NT2/D1 (cell line): ENCODE measurements around the gene TNFRSF13B.

Experiments
- DNase-seq: peaks from one replicate; pipeline ENCODE4 v3.0.0-alpha.2; 2011; ENCODE audit warnings: low read depth, low spot score
- H3K27me3 ChIP-seq: 2 replicates; pipeline ENCODE4 v1.6.0; 2011; ENCODE audit warnings: mild to moderate bottlenecking; ENCODE audit not compliant: insufficient read length, insufficient read depth
- H3K36me3 ChIP-seq: 2 replicates; pipeline ENCODE4 v1.6.1; 2011; ENCODE audit warnings: mild to moderate bottlenecking, low read length, mixed read lengths; ENCODE audit not compliant: insufficient read depth, insufficient read length
- H3K4me1 ChIP-seq: 2 replicates; pipeline ENCODE4 v1.5.1; 2011; ENCODE audit not compliant: insufficient read depth, insufficient read length
- H3K4me3 ChIP-seq: 2 replicates; pipeline ENCODE4 v1.5.1; 2011; ENCODE audit warnings: low read depth; ENCODE audit not compliant: insufficient read length
- H3K9ac ChIP-seq: 2 replicates; pipeline ENCODE4 v1.6.0; 2011; ENCODE audit warnings: low read depth; ENCODE audit not compliant: insufficient read length
- H3K9me3 ChIP-seq: 2 replicates; pipeline ENCODE4 v1.5.1; 2011; ENCODE audit warnings: mild to moderate bottlenecking, low read length; ENCODE audit not compliant: insufficient read depth
- SUZ12 ChIP-seq: IDR thresholded peaks from 2 replicates; pipeline ENCODE4 v1.6.1; 2011; ENCODE audit not compliant: insufficient read length, insufficient read depth; ENCODE audit errors: extremely low read depth
- YY1 ChIP-seq: IDR thresholded peaks from 2 replicates; pipeline ENCODE4 v1.6.1; 2011; ENCODE audit not compliant: insufficient read length, insufficient read depth
- ZNF274 ChIP-seq: IDR thresholded peaks from 2 replicates; pipeline ENCODE4 v1.6.1; 2011; ENCODE audit warnings: mild to moderate bottlenecking, low read depth, low read length

Gene TNFRSF13B

DNA sequence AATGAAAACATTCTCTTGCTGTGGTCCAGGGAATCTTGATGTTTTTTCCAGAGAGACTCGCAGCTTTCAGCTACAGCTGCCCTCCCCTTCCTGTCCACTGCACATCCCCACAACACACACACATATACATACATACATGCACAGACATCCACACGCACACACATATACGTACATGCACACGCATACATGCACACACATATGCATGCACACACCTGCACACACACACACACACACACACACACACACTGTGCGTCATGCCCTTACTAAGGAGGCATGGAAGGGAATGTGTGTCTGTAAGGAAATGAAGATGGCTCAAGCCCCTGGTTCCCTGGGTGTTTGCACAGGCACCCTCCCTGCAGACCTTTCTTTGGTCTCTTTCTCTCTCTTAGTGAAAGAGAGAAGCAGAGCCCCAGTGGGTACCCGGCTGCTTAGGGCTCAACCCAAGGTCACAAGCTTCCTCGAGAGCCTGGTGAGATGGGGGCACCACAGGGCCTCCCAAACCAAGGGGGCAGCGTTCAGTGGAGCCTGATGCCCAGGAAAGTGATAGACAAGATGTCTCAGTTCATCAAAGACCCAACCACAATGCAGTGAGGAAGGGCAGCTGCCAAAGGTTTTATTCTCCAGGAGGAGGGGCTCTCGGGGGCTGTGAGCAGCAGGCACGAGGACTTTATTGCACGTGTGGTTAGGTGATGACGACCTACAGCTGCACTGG is 33.3 kb downstream of the TNFRSF13B start:
- H3K36me3 ChIP-seq = no peaks in the 10 kb centered on the region

DNA sequence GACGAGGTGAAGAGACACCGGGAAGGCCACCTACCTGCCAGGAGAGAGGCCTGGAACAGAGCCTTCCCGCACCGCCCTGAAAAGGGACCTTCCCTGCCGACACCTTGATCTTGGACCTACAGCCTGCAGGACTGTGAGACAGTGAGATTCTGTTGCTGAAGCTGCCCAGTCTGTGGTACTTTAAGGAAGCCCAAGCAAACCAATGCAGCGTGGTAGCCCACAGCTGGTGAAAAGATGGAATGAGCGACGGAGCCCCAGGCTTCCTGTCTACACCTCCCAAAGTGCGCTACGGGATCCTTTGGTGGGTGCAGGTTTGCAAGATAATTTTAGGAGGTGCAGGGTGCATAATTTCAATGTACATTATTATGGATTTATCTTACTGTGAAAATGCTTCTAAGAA is 33.9 kb downstream of the TNFRSF13B start:
- no peaks in the 10 kb centered on the region for H3K9me3 ChIP-seq
- TF ChIP-seq SUZ12 = no peak
- no peak for TF ChIP-seq YY1
- no peak for TF ChIP-seq ZNF274
- no peaks in the 10 kb centered on the region for H3K27me3 ChIP-seq
- H3K9ac ChIP-seq = no peak overlapping the region
- peaks cover 20% of the 10 kb centered on the region for H3K4me1 ChIP-seq
- no peak for DNase-seq
- H3K4me3 ChIP-seq = no peak overlapping the region
- H3K36me3 ChIP-seq = no peaks in the 10 kb centered on the region

More for the DNA sequence above, 33.3 kb downstream of the TNFRSF13B start:
- no peaks in the 10 kb centered on the region for H3K9me3 ChIP-seq
- no peak for DNase-seq
- TF ChIP-seq SUZ12 (no peak), YY1 (no peak), ZNF274 (no peak)
- H3K27me3 ChIP-seq = no peaks in the 10 kb centered on the region
- H3K4me1 ChIP-seq = peaks cover 17% of the 10 kb centered on the region
- H3K4me3 ChIP-seq = no peak overlapping the region
- H3K9ac ChIP-seq = no peak overlapping the region

GRCh38 chr17:16937431-16937830 is 34.5 kb downstream of the TNFRSF13B start:
- no peaks in the 10 kb centered on the region for H3K36me3 ChIP-seq
- H3K9me3 ChIP-seq = no peaks in the 10 kb centered on the region
- H3K4me3 ChIP-seq = no peak overlapping the region
- TF ChIP-seq ZNF274 (no peak), SUZ12 (no peak)
- peaks cover 20% of the 10 kb centered on the region for H3K4me1 ChIP-seq
- H3K27me3 ChIP-seq = no peaks in the 10 kb centered on the region
- no peak for DNase-seq
- no peak overlapping the region for H3K9ac ChIP-seq

DNA sequence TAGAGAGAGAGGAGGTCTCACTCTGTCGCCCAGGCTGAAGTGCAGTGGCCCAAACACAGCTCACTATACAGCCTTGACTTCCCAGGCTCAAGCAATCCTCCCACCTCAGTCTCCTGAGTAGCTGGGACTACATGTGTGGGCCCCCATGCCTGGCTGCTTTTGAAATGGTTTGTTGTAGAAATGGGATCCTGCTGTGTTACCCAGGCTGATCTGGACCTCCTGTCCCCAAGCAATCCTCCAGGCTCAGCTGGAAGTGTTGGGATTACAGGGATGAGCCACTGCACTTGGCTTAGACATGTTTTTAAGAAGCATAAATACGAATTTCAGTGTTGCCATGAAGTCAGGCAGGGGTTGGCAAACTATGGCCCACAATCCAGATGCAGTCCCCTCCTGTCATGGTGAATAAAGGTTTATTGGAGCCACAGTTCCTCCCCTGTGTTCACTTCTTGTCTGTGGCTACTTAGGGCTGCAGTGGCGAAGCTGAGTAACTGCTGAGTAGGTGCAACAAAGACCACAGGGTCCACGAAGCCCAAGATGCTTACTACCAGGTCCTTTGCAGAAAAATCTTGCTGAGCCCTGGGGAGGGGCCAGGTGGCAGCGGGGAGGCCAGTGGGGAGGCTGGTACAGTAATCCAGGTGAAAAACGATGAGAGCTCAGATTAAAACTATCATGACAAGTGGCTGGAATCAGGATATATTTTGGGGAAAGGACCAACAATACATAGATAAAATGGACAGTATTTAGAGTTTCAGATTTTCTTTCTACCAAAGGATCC is 35.2 kb downstream of the TNFRSF13B start:
- Histone ChIP-seq H3K36me3 (no peaks in the 10 kb centered on the region), H3K27me3 (no peaks in the 10 kb centered on the region), H3K9me3 (no peaks in the 10 kb centered on the region), H3K4me3 (no peak overlapping the region), H3K4me1 (peaks cover 20% of the 10 kb centered on the region), H3K9ac (no peak overlapping the region)
- TF ChIP-seq ZNF274 (no peak), YY1 (no peak), SUZ12 (no peak)
- DNase-seq = no peak

DNA sequence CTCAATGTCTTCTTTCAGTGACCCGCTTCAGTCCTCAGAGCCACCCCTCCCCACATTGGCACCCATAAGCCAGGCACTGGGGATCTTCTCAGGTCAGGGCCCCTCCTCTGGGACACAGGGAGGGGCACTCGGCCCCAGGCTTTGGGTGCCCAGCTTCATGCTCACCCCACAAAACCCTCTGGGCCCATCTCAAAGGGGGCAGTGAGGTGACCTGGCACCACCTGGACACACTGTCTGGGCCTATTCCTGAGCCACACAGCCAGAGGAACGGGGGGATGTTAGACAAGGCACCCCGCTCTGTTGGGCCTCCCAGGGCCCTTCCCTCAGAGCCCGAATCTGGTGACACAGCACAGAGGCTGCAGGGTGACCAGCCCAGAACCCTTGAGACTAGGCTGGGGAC is 36.1 kb downstream of the TNFRSF13B start:
- Histone ChIP-seq H3K9ac (no peak overlapping the region), H3K36me3 (no peaks in the 10 kb centered on the region), H3K9me3 (no peaks in the 10 kb centered on the region), H3K4me3 (no peak overlapping the region), H3K4me1 (peaks cover 20% of the 10 kb centered on the region), H3K27me3 (no peaks in the 10 kb centered on the region)
- TF ChIP-seq SUZ12 (no peak), ZNF274 (no peak), YY1 (no peak)
- DNase-seq = no peak

DNA sequence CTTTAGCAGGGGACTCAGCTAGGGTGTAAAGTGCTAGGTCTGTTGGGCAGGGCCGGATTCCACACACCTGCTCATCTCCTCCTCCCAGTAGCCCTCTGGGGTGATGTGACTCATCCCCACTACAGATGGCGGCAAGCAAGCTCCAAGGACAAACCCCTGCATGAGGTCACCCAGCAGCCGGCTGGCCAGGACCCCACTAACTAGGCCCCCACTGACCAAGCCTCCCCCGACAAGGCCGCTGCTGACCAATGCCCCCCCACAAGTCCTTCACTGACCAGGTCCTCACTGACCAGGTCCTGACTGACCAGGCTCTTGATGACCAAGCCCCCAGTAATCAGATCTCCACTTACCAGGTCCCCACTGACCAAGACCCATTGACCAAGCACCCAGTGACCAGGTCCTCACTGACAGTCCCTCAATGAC is 36.7 kb downstream of the TNFRSF13B start:
- H3K4me1 ChIP-seq = peaks cover 17% of the 10 kb centered on the region
- TF ChIP-seq YY1 (no peak), SUZ12 (no peak), ZNF274 (no peak)
- no peak for DNase-seq
- H3K27me3 ChIP-seq = no peaks in the 10 kb centered on the region
- H3K36me3 ChIP-seq = no peaks in the 10 kb centered on the region
- H3K4me3 ChIP-seq = no peak overlapping the region
- no peaks in the 10 kb centered on the region for H3K9me3 ChIP-seq
- H3K9ac ChIP-seq = no peak overlapping the region

GRCh38 chr17:16934836-16935235 is 37.1 kb downstream of the TNFRSF13B start:
- Histone ChIP-seq H3K4me1 (peaks cover 14% of the 10 kb centered on the region), H3K9ac (no peak overlapping the region), H3K4me3 (no peak overlapping the region), H3K9me3 (no peaks in the 10 kb centered on the region), H3K36me3 (no peaks in the 10 kb centered on the region), H3K27me3 (no peaks in the 10 kb centered on the region)
- no peak for DNase-seq
- TF ChIP-seq ZNF274 (no peak), YY1 (no peak), SUZ12 (no peak)
